ENCODE results near the gene SLC25A13. TPM values are rescaled to one million over a fixed set of nuclear protein-coding genes. Genes with fewer than 3 reads are reported as not detected.

SLC25A13 gene
- total RNA-seq, 1 experiment from 2014 or later: 71.7 TPM

GRCh38 chr7:96308950-96309263 lies 13.0 kb downstream of the SLC25A13 start:
- Histone ChIP-seq H2BK15ac (ENCODE audit: low read depth, low read length) (no peak overlapping the region), H4K91ac (ENCODE audit: insufficient read length, low read depth, low read length) (no peak overlapping the region), H3K56ac (ENCODE audit: insufficient read length, low read depth, low read length) (no peak overlapping the region), H3K79me2 (ENCODE audit: insufficient read depth, low read length) (peaks cover 2% of the 10 kb centered on the region; the same call in 1 of the 2 replicates), H3K4me2 (ENCODE audit: insufficient read depth, insufficient read length, low read length) (no peak overlapping the region), H3K9me3 (ENCODE audit: control insufficient read depth, low read depth, low read length) (no peaks in the 10 kb centered on the region), H3K79me1 (ENCODE audit: insufficient read depth, low read depth, low read length, poor library complexity, severe bottlenecking) (no peaks in the 10 kb centered on the region), H4K20me1 (ENCODE audit: control insufficient read depth, insufficient read depth, insufficient read length) (no peaks in the 10 kb centered on the region), H2AFZ (ENCODE audit: low read length) (no peak overlapping the region), H2BK20ac (ENCODE audit: low read depth, low read length, poor library complexity, severe bottlenecking) (no peak overlapping the region), H3K14ac (ENCODE audit: insufficient read depth, low read length) (no peak overlapping the region), H3K4ac (ENCODE audit: low read depth, low read length) (no peak overlapping the region), H3K27ac (ENCODE audit: insufficient read length, low read depth, low read length) (no peak overlapping the region), H3K4me1 (ENCODE audit: insufficient read depth, low read length) (peaks cover 3% of the 10 kb centered on the region; the same call in 1 of the 2 replicates), H2BK5ac (ENCODE audit: insufficient read length, low read length) (no peak overlapping the region), H3T11ph (ENCODE audit: low read length) (no peak overlapping the region), H3K9ac (ENCODE audit: extremely low read depth, insufficient read length, low read length) (no peak overlapping the region), H3K23ac (ENCODE audit: insufficient read length, low read depth, low read length) (no peak overlapping the region), H4K5ac (ENCODE audit: insufficient read length, low read depth, low read length) (no peak overlapping the region), H3K23me2 (ENCODE audit: insufficient read length, low read depth, low read length, poor library complexity, severe bottlenecking) (no peaks in the 10 kb centered on the region), H2BK120ac (ENCODE audit: low read depth, low read length, poor library complexity, severe bottlenecking) (no peak overlapping the region), H4K8ac (replicated peaks; ENCODE audit: insufficient read length, low read depth, low read length) (no peak overlapping the region), H3K27me3 (ENCODE audit: insufficient read depth, low read length) (no peaks in the 10 kb centered on the region), H3K18ac (ENCODE audit: insufficient read length, low read depth, low read length) (no peak overlapping the region), H2BK12ac (ENCODE audit: insufficient read length, low read depth, low read length) (no peak overlapping the region), H2AK5ac (ENCODE audit: insufficient read length, low read length) (no peak overlapping the region)
- peak overlapping the region in 1 of 3 experiments; percentile 18; a peak in 1 of 7 replicates for H3K27ac Mint-ChIP-seq
- no peak for TF ChIP-seq CTCF (conservative IDR thresholded peaks at IDR 0.05)
- H3K4me3 Mint-ChIP-seq: no peak overlapping the region
- peaks cover 5 to 6% (median 5%) of the 10 kb centered on the region in 3 experiments; a peak in 4 of 7 replicates for H3K36me3 Mint-ChIP-seq (ENCODE audit: insufficient read depth in 1 of 3, low read depth in 3 of 3)
- DNase-seq: no peak
- peaks cover 35 to 42% of the 10 kb centered on the region in 2 experiments for H3K4me1 Mint-ChIP-seq
- no peaks in the 10 kb centered on the region for H3K9me3 Mint-ChIP-seq
- H3K27me3 Mint-ChIP-seq (ENCODE audit: low read depth): no peaks in the 10 kb centered on the region

Data from H9 (cell line).